HG02571 (cell line): Measurements from ENCODE around the gene HTR7.

Source experiments
- ATAC-seq: cut with Tn5 transposase; IDR thresholded peaks from one replicate; pipeline ENCODE4 v1.9.1; 2021; ENCODE audit warnings: mild to moderate bottlenecking, moderate library complexity; ENCODE audit not compliant: unreplicated experiment

HTR7 gene

DNA sequence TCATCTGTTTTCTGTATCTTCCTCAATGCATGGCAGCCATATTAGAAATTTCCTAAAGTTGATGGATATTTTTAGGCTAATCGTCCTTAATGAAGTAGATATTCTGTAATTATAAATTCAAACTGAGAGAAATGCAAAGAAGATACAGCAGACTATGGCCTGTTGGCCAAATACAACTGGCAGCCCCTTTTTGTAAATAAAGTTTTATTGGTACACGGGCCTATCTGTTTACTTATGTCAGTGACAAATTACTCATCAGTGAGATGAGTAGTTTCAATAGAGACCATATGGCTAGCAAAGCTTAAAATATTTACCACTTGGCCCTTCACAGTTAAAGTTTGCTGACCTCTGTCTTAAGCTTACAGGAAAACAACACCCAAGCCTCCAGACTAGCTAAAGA, 112.3 kb downstream of the HTR7 start:
- ATAC-seq, result no peak

DNA sequence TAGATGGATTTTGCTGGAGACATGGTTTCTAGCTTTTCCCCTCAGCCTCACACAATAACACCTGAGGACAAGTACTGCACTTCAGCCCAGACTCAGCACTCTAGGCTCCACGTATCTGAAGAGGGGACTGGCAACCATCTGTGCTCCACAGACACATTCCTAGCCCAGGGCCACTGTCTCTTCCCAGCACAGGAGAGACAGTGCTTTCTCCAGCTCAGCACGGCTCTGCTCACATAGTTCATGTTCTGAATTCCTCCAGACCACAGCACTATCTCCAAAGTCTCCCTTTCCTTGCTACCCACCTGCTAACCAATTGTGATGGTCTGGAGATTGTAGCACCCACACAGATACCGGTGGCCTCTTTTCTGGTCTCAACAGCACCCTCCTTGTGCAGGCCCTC, 114.5 kb downstream of the HTR7 start:
- no peak for ATAC-seq

GRCh38 chr10:90741926-90742565, 115.8 kb downstream of the HTR7 start:
- no peak for ATAC-seq

DNA sequence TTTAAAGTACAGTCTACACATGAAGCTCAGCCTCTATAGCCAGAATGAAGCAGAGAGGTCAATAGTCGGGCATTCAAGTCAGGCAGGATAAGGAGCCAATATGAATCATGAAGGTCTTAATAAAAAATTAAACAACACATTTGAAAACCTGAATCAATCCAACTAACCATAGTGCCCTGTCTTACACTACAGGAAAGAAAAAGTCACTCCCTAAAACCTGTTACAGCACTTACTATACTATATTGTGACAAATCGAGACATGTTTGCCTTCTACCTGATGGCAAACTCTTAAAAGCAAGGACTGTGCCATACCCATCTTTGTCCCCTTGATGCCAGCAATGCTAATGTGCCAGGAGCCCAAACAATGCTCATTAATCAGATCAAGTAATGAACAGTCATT, 117.6 kb downstream of the HTR7 start:
- no peak for ATAC-seq

DNA sequence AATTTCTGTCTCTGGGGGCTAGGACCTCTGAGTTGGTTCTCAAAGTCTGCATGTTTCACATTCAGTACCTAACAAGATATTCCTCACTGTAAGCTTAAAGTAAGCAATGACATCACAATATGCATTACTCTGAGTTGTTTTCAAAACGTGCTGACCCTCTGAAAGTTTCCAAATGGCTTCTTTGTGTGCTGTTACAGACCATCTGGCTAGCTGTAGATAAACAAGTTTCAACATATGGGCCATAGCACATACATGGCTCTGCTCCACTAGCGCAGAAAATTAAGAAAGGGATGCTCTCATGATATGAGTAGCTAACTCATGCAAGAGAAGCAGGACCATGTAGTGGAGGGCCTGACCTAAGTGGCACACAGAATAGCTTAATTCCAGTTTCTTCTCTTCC, 119.0 kb downstream of the HTR7 start:
- no peak for ATAC-seq

GRCh38 chr10:90734415-90734814, 123.4 kb downstream of the HTR7 start:
- no peak for ATAC-seq

DNA sequence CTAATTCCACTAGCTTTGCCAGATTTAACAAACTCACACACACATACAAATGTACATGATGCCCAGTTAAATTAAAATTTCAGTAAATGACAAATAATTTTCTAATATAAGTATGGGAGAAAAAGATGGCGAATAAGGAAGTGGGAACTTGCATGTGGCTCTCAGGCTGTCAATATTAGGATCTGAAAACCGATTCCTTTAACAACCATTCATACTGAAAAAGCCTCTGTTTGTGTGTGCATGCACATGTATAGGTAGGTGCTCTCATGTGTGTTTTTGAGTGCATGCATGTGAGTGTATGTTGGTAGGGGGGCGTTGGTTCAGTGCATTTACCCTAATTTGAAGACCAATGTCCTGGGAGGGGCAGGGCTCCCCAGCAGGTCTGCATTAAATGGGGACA, 125.3 kb downstream of the HTR7 start:
- no peak for ATAC-seq

DNA sequence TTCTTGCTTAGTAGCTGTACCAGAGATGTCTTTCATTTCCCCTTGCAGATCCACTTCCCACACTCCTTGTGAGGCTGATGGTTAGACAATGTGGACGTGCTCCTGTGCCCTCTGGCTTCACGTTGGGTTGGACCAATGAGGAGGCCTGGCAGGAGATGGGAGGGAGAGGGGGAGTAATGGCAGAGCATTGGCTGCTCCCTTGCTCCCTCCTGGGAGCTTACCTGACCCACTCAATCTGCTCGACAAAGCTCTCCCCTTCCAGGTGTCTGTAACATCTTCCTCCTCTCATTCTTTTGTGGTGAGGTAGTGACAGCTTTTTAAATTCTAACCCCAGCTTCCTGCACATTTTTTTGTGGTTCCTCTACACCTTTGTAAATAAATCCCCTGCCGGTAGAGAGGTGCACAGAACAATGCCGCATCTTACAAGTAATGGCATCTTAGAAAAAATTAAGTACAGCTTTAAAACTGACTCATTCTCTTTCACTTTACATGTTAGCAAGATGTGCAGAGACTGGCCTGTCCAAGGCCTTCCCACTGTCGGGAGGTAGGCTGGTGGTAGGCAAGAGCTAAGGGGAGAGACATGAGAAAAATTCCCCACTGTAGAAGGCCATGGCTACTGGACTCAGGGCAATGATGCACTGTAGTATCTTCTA, 134.3 kb downstream of the HTR7 start:
- ATAC-seq, result no peak

DNA sequence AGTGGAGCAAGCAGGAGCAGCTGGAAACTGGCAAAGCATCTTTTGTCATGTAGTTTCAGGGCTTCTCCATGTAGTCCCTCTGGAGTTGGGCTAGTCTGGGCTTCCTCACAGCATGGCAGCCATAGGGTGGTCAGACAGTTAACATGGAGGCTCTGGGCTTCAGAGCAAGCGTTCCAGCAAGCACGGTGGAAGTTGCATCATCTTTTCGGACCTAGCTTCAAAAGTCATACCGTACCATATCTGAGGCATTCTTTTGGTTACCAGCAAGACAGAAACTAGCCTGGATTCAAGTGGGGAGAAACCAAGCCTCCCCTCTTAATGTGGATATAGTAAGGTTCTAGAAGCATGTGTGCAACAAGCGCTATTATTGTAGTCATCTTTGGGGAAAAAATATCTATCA, 135.0 kb downstream of the HTR7 start:
- no peak for ATAC-seq

GRCh38 chr10:90718182-90718581, 139.7 kb downstream of the HTR7 start:
- ATAC-seq, result no peak

- ATAC-seq, result no peak
Observed at GRCh38 chr10:90712529-90712928, 145.3 kb downstream of the HTR7 start.

- no peak for ATAC-seq
Observed at GRCh38 chr10:90709727-90710126, 148.1 kb downstream of the HTR7 start.

DNA sequence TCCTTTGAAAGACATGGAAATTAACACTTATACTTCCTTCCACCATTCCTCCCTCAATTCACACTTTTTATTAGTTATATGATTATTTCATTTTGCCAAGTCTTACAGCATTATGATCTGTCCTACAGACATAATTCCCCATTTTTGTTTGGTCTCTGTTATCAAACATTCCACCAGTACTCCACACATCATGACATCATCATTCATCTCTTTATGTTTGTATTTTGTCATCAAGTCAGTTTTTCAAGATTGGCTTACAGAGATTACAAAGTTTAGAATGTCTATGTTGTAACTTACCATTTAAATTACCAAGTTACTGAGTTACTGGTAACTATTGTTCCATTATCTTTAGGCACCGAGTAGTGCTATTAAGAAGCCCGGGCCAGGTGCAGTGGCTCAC, 150.2 kb downstream of the HTR7 start:
- no peak for ATAC-seq

DNA sequence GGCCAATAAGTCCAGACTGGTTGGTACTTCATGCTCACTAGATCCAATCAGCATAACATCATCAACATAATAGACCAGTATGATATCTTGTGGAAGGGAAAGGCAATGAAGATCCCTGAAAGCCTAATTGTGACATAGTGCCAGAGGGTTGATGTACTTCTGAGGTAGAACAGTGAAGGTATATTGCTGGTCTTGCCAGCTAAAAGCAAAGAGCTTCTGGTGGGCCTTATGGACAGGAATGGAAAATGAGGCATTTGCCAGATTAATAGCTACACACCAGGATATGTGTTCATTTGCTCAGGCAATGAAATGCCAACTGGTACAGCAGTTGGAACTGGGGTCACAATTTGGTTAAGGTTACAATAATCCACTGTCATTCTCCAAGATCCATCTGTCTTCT, 156.4 kb downstream of the HTR7 start:
- ATAC-seq, result no peak

DNA sequence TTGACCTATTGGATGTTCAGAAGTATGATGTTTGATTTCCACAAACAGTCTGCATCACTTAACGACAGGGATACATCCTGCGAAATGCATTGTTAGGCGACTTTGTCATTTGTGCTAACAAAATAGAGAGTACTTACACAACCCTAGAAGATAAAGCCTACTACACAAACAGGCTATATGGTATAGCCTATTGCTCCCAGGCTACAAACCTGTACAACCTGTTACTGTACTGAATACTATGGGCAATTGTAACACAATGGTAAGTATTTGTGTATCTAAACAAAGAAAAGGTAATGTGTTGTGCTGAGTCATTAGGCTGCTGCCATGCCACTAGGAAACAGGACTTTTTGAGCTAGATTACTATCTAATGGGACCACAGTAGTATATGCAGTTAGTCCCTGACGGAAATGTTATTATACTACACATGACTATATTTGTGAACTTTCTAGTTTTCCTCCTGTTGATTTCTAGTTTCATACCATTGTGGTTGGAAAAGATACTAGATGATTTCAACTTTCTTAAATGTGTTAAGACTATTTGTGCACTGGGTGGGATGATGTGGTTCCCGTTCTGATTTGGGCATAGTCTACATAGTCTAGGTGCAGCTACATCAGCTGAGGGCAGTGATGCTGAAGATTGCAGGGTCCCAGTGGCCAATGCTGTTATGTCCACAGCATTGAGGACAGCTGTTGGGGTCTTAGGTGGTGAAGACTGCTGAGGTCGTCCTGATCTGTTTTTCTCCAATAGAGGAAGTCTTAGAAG, 161.7 kb downstream of the HTR7 start:
- no peak for ATAC-seq
